ENCODE data around the gene GIMAP1. TPM values are rescaled to one million over a fixed set of nuclear protein-coding genes. Genes with fewer than 3 reads are reported as not detected.
A peak's percentile ranks its signal among the peaks of the same experiment; 100 is the strongest.
"Not testable (repeated sequence)": the region's sequence is repeated elsewhere in the genome, so short reads cannot be mapped to it uniquely, and the experiment has no call there.

The GIMAP1 gene
- polyA plus RNA-seq, 1 of the 3 experiments (the other 2 are of a cell fraction), result not detected

- H3K4me1 ChIP-seq (ENCODE audit: control insufficient read depth in 1 of 2, insufficient read depth in 2 of 2, low read depth in 1 of 2, low read length in 1 of 2); CTCF ChIA-PET; H3K27ac ChIP-seq (ENCODE audit: low read depth in 2 of 2, low read length in 1 of 2); H4K20me1 ChIP-seq (ENCODE audit: insufficient read depth); H3K9ac ChIP-seq; H3F3A ChIP-seq (replicated peaks; ENCODE audit: insufficient read depth); H3K79me2 ChIP-seq (ENCODE audit: insufficient read depth); H3K9me2 ChIP-seq; POLR2A ChIA-PET; H3K27me3 ChIP-seq (ENCODE audit: insufficient read depth); DNase-seq; H3K36me3 ChIP-seq (replicated peaks in 1 of 2; ENCODE audit: control insufficient read depth in 1 of 2, insufficient read depth in 2 of 2, low read length in 1 of 2); H3K9me3 ChIP-seq: not testable (repeated sequence)
- peak overlapping the region; percentile 18 to 65; a peak in 3 of 4 replicates for H3K4me3 ChIP-seq (ENCODE audit: low read depth in 2 of 2, low read length in 1 of 2)
- H2AFZ ChIP-seq (ENCODE audit: low read depth), result peak overlapping the region; percentile 68
- H3K4me2 ChIP-seq, result peak overlapping the region; percentile 77; the same call in 1 of the 2 replicates
- WGBS (ENCODE audit: low lambda C conversion rate), result 0% methylated on average over 11 of the region's 11 CpGs
These were observed 37.8 kb upstream of the GIMAP1 start for GRCh38 chr7:150678601-150679000.

DNA sequence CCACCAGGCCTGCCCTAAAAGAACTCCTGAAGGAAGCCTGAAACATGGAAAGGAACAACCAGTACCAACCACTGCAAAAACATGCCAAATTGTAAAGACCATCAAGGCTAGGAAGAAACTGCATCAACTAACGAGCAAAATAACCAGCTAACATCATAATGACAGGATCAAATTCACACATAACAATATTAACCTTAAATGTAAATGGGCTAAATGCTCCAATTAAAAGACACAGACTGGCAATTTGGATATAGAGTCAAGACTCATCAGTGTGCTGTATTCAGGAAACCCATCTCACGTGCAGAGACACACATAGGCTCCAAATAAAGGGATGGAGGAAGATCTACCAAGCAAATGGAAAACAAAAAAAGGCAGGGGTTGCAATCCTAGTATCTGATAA is 36.0 kb upstream of the GIMAP1 start:
- H3F3A ChIP-seq (replicated peaks; ENCODE audit: insufficient read depth); DNase-seq; H3K36me3 ChIP-seq (replicated peaks in 1 of 2; ENCODE audit: control insufficient read depth in 1 of 2, insufficient read depth in 2 of 2, low read length in 1 of 2); H3K9ac ChIP-seq; H3K4me3 ChIP-seq (ENCODE audit: low read depth in 2 of 2, low read length in 1 of 2); H3K9me2 ChIP-seq; H3K27ac ChIP-seq (ENCODE audit: low read depth in 2 of 2, low read length in 1 of 2); H3K4me1 ChIP-seq (ENCODE audit: control insufficient read depth in 1 of 2, insufficient read depth in 2 of 2, low read depth in 1 of 2, low read length in 1 of 2); H3K27me3 ChIP-seq (ENCODE audit: insufficient read depth); H3K79me2 ChIP-seq (ENCODE audit: insufficient read depth); H3K9me3 ChIP-seq; H2AFZ ChIP-seq (ENCODE audit: low read depth); POLR2A ChIA-PET; CTCF ChIA-PET; H3K4me2 ChIP-seq; H4K20me1 ChIP-seq (ENCODE audit: insufficient read depth): not testable (repeated sequence)
- 6% methylated on average over 2 of the region's 2 CpGs for WGBS (ENCODE audit: low lambda C conversion rate)

DNA sequence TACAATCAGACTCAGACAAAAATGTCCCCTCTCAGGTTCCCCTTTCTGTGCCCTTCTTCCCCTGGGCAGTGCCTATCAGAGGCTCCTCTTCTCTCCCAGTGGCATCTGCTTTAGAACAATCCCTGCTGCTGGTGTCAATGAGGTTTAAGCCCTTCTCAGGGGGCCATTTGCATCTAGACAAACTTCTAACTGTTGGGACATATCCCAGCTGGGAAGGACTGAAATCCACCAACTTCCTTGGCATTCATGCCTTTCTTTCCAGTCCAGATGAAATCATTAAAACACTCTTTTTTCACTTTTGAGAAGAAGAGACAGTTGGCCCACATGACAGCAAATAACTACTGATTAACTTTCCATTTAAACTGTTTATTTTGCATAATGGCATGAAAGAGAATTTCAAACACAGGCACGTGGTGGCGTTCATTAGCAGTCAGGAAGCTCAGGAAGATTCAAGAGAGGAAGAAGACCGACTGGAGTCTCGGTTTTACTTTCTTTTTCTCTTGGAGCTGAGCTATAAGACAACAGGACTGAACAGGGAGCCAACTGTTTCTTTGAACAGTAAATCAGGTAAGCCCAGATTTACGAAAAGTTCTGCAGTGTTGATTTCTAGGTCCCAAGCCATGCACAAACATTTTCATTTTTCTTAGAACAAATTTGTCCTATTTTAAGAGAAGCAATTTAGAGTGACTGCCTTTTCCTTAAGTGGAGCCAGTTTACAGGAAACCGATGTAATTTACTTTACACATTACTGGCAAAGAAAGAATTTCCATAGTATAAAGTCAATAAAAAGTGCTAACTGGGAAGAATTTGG is 31.0 kb upstream of the GIMAP1 start, which contains the start of gene GIMAP2:
Gene GIMAP2 (plus strand): TSS at position 488 of the 811 bp plus-strand sequence. CDS start 1,354 bp downstream, outside the sequence.
- ChIA-PET CTCF (no interaction called here), POLR2A (no interaction called here)
- Histone ChIP-seq H3K4me1 (ENCODE audit: control insufficient read depth in 1 of 2, insufficient read depth in 2 of 2, low read depth in 1 of 2, low read length in 1 of 2) (no peaks in the 10 kb centered on the region), H3K4me2 (peak within 1 kb of the TSS; percentile 63), H3K27ac (ENCODE audit: low read depth in 2 of 2, low read length in 1 of 2) (peak within 1 kb of the TSS; percentile 1 to 7; a peak in 2 of 4 replicates), H3K9me3 (no peaks in the 10 kb centered on the region), H3K27me3 (ENCODE audit: insufficient read depth) (no peaks in the 10 kb centered on the region), H4K20me1 (ENCODE audit: insufficient read depth) (no peaks in the 10 kb centered on the region), H3K4me3 (ENCODE audit: low read depth in 2 of 2, low read length in 1 of 2) (peak within 1 kb of the TSS; percentile 44 to 57), H3K79me2 (ENCODE audit: insufficient read depth) (no peaks in the 10 kb centered on the region), H3K9me2 (no peaks in the 10 kb centered on the region), H3K9ac (peak within 1 kb of the TSS; percentile 41), H3F3A (replicated peaks; ENCODE audit: insufficient read depth) (no peaks in the 10 kb centered on the region), H2AFZ (ENCODE audit: low read depth) (peak within 1 kb of the TSS; percentile 91), H3K36me3 (replicated peaks in 1 of 2; ENCODE audit: control insufficient read depth in 1 of 2, insufficient read depth in 2 of 2, low read length in 1 of 2) (no peaks in the 10 kb centered on the region)
- TF ChIP-seq MAX (IDR thresholded peaks at IDR 0.05; ENCODE audit: low read depth) (peak; percentile 94), SMC3 (IDR thresholded peaks at IDR 0.05; ENCODE audit: low read depth, low read length) (no peak)
- TF ChIP-seq, protein P1, sequence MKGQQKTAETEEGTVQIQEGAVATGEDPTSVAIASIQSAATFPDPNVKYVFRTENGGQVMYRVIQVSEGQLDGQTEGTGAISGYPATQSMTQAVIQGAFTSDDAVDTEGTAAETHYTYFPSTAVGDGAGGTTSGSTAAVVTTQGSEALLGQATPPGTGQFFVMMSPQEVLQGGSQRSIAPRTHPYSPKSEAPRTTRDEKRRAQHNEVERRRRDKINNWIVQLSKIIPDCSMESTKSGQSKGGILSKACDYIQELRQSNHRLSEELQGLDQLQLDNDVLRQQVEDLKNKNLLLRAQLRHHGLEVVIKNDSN (IDR thresholded peaks at IDR 0.05; ENCODE audit: borderline replicate concordance, low read depth), result peak; percentile 61; the same call in 1 of the 2 replicates
- no peak for DNase-seq
- WGBS (ENCODE audit: low lambda C conversion rate), result 3% methylated on average over 6 of the region's 6 CpGs

All from SK-N-SH (cell line).